Skeletal muscle satellite cell (primary cell): ENCODE measurements around the gene HMX1.

Source experiments
- H3K27me3 ChIP-seq: 2 replicates; pipeline ENCODE4 v1.7.0; 2013; ENCODE audit warnings: low read length; ENCODE audit not compliant: control insufficient read depth, insufficient read depth
- H3K36me3 ChIP-seq: 2 replicates; pipeline ENCODE4 v1.7.0; 2013; ENCODE audit warnings: mild to moderate bottlenecking, control low read depth, low read length; ENCODE audit not compliant: insufficient read depth
- H3K4me1 ChIP-seq: 2 replicates; pipeline ENCODE4 v1.7.0; 2013; ENCODE audit warnings: low read length; ENCODE audit not compliant: control insufficient read depth, insufficient read depth
- H3K4me2 ChIP-seq: 2 replicates; pipeline ENCODE4 v1.7.0; 2013; ENCODE audit warnings: mild to moderate bottlenecking, low read length
- H3K4me3 ChIP-seq: 2 replicates; pipeline ENCODE4 v1.7.0; 2013; ENCODE audit warnings: low read length
- H3K9ac ChIP-seq: 2 replicates; pipeline ENCODE4 v1.7.0; 2013; ENCODE audit warnings: mild to moderate bottlenecking, low read depth, low read length, moderate library complexity
- H3K9me3 ChIP-seq: replicated peaks from 2 replicates; pipeline ENCODE4 v1.7.0; 2013; ENCODE audit warnings: mild to moderate bottlenecking, control low read depth, low read length

Gene HMX1

DNA sequence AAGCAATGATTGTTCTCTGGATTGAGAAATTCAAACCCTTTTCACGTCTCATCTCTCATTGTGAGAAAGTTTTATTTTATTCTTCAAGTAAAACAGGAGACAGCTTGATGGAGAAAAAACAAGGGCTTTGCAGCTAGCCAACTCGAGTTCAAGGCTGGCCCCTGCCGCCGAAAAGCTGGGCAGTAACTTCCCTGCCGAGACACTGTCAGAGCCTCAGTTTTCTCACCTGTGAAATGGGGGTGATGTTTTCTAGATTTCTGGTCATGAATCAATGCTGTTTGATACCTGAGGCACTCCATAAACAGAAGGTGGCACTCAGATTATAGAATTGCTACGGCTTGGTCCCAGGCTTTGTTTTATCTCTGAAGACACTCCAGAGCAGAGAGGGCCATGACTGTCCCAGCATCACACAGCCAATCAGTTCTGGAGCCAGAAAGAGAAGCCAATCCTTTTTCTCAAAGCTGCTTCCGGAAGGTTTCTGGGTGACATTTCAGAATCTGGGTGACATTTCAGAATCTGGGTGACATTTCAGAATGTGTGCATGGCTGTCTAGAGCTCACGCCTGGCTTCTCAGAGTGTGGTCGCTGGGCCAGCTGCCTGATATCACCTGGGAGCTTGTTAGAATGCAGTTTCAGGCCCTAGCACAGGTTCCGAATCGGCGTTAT is 33.2 kb downstream of the HMX1 start:
- Histone ChIP-seq H3K36me3 (no peaks in the 10 kb centered on the region), H3K27me3 (no peaks in the 10 kb centered on the region)

DNA sequence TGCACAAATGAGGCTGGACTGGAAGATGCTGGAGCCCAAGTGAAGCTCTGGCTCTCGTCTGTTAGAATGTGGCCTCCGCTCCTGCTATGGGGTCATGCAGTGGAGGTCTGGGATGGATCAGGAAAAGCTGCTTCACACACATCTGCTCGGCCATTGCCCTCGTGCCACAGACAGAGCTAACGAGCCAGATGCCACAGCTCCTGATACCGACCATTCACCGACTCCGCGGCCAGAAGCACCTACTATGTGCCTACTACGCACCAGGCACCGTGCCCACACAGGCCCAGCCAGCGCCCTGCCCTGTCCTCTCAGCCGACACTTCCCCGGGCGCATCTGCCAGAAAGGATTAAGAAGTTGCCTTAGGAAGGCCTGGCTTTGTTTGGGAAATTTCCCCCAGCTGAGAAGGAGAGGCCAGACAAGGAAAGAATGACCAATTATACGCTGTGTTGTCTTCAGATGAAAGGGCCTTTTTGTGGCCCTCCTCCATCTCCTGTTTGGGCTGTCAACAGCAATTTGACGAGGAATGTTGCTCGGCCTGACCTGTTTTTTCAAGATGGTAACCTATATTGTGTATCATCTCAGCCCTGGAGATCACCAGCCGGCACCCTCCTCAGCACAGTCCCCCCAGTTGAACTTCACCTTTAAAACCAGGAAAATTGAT is 34.3 kb downstream of the HMX1 start:
- Histone ChIP-seq H3K4me3 (no peak overlapping the region), H3K9ac (no peak overlapping the region), H3K27me3 (no peaks in the 10 kb centered on the region), H3K4me2 (no peak overlapping the region), H3K36me3 (no peaks in the 10 kb centered on the region), H3K4me1 (no peaks in the 10 kb centered on the region), H3K9me3 (no peaks in the 10 kb centered on the region)

More for the DNA sequence above, 33.2 kb downstream of the HMX1 start:
- Histone ChIP-seq H3K4me3 (no peak overlapping the region), H3K4me2 (no peak overlapping the region), H3K9ac (no peak overlapping the region), H3K9me3 (no peaks in the 10 kb centered on the region), H3K4me1 (no peaks in the 10 kb centered on the region)

DNA sequence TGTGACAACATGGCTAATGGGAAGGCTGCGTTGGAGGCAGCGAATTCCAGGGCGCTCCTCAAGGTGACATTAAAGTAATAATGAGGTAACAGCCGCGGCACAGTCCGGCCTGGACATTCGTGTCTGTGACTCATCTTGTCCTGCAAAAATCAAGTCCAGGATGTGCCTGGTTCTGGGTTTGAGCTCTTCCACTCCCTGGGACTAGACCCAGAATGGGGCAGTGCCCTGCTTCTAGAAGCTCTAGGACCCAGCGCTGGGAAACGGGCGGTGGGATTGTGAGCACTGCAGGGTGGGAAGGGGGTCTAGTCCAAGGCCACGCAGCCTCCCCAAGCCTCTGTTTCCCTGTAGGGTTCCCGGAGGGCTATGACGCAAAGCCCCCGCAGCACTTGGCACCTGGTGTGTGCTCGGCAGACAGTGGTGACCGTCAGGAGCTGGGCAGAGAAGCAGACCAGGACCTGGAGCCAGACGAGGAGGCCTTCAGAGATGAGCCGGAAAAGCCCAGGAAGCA is 34.9 kb downstream of the HMX1 start:
- no peak overlapping the region for H3K4me2 ChIP-seq
- no peaks in the 10 kb centered on the region for H3K36me3 ChIP-seq
- no peak overlapping the region for H3K9ac ChIP-seq
- no peak overlapping the region for H3K4me3 ChIP-seq
- no peaks in the 10 kb centered on the region for H3K27me3 ChIP-seq
- no peaks in the 10 kb centered on the region for H3K4me1 ChIP-seq
- H3K9me3 ChIP-seq = no peaks in the 10 kb centered on the region

DNA sequence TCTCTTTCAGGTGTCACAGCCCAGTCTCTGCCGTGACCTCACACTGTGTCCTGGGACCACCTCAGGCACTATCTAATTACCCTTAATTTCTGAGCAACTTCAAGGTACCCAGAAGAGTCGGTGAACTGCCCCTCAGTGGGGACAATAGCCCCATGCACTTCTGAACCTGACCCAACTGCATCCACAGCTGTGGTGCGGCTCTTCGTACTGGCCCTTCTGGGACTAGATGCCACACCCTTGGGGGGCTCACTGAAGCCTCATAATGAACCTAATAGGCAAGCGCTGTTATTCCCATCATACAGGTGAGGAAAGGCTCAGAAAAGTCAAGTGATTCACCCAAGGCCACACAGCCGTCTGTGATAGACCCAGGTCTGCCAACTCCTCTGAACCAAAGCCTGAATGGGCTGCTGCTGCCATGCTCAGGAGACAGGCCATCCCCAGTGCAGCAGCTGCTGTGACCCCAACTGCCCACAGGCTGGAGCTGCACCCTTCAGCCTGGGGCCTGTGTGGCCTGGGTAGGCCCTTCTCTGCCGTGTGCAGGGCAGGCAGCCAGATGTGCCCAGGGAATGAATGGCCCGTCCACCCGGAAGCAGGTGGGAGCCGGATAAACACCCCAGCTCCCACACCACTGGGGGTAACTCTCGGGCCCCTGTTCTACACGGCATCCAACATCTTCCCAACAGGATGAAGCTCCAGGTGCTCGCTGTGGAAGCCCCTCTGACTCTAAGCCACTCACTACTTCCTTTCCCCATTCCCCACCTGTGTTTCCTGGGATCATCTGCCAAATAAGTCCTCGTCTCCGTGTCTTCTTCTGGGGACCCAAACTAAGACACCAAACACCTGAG is 35.9 kb downstream of the HMX1 start:
- Histone ChIP-seq H3K27me3 (no peaks in the 10 kb centered on the region), H3K36me3 (no peaks in the 10 kb centered on the region), H3K9ac (no peak overlapping the region), H3K4me3 (no peak overlapping the region), H3K4me2 (no peak overlapping the region), H3K9me3 (no peaks in the 10 kb centered on the region), H3K4me1 (no peaks in the 10 kb centered on the region)

DNA sequence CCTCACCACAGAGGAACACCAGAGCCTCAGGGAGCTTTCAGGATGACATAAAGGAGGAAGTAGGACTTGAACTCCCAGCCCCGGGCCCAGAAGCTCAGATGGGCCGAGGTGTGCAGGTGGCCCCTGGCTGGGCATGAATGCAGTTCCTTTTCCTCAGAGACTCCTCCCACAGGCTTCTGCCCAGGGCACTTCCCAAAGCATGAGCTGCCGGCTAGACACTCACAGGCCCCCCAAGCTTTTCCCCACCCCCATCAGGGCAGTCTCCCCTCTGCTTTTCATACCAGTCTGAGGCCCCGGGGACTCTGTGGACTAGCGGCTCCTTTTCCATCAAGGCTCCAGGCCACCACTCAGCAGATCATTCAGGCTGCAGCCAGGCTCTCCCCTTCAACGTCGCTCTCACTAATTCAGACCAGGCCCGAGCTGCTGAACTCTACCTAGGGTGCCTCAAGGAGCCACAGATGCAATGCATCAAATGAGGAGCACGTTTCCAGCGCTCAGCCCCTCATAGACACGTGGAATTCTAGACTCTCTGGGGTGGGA is 36.9 kb downstream of the HMX1 start:
- Histone ChIP-seq H3K4me2 (no peak overlapping the region), H3K4me3 (no peak overlapping the region), H3K27me3 (no peaks in the 10 kb centered on the region), H3K4me1 (no peaks in the 10 kb centered on the region), H3K9ac (no peak overlapping the region), H3K9me3 (no peaks in the 10 kb centered on the region), H3K36me3 (no peaks in the 10 kb centered on the region)

DNA sequence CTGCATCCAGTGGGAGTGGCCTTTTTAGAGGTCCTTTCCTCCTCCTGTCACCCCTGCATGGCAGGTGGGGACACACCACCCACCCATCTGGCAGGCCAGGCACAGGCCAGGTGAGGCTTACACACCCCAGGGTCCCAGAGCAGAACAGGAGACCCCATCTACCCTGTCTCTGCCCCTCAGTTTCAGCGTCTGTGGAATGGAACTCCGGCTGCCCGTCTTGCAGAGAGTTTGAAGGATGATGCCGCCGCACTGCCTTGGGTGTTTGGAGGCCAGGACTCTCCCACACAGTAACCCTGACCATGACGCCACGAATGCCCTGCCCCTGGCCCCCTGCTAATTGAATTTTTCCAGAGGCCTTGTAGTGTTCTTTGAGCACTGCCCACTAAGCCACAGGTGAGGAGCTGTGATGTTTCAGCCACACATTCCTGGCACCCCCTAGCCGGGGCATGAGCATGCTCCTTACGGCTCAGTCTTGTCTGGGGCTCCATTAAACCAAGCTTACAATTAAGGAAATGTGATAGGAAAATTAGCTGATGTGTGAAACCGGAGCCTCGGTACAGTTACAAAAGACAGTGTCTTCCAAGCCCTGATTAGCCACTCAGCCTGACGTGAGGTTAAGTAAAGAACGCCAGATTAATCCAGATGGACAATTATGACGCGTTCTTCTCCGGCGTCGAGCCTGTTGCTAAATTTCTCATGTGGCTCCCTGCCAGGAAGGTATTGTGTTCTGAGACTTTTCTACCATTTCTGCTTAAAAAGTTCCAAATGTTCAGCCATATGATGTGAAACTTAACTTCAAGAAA is 39.3 kb downstream of the HMX1 start:
- Histone ChIP-seq H3K9me3 (no peaks in the 10 kb centered on the region), H3K36me3 (no peaks in the 10 kb centered on the region), H3K9ac (no peak overlapping the region), H3K4me3 (no peak overlapping the region), H3K27me3 (no peaks in the 10 kb centered on the region), H3K4me2 (no peak overlapping the region), H3K4me1 (no peaks in the 10 kb centered on the region)

DNA sequence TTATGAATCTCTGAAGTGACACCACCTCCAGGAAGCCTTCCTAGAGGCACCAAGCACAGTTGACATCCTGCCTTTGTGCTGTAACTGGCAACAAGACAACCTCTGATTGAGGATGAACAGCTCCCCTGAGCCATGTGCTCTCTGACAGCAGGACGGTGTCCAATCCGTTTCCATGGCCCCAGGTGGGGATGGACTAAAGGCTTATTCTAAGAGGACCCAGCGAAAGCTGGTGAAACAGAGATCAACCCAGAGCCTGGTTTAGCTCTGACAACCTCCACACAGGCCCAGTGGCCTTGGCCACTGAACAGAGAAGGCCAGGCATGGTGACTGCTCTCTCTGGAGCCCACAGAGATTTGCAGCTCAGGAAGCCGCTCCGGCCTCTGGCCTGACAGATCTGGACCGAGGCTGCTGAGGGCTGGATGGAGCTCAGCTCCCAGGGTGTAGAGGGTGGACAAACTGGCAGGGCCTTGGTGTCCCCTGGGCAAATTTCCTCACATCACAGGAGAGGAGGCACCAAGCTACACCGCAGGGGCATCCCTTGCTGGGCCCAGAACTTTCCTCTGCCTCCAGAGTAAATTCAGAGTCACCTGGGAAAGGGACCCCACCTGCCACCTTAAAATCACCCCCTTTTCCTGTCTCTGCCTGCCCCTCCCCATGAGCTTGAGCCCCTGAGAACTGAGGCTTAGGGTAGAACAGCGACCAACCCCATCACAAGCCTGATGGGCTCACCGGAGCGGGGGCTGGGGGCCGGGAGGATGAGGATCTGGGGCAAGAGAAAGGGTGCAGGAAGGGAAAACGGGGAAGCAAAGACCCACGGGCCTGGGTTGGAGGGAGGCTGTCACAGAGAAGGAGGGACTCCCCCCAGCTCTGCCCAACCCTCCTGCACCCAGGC is 40.2 kb downstream of the HMX1 start:
- Histone ChIP-seq H3K9ac (no peak overlapping the region), H3K9me3 (no peaks in the 10 kb centered on the region), H3K4me1 (no peaks in the 10 kb centered on the region), H3K27me3 (no peaks in the 10 kb centered on the region), H3K4me3 (no peak overlapping the region), H3K36me3 (no peaks in the 10 kb centered on the region), H3K4me2 (no peak overlapping the region)

DNA sequence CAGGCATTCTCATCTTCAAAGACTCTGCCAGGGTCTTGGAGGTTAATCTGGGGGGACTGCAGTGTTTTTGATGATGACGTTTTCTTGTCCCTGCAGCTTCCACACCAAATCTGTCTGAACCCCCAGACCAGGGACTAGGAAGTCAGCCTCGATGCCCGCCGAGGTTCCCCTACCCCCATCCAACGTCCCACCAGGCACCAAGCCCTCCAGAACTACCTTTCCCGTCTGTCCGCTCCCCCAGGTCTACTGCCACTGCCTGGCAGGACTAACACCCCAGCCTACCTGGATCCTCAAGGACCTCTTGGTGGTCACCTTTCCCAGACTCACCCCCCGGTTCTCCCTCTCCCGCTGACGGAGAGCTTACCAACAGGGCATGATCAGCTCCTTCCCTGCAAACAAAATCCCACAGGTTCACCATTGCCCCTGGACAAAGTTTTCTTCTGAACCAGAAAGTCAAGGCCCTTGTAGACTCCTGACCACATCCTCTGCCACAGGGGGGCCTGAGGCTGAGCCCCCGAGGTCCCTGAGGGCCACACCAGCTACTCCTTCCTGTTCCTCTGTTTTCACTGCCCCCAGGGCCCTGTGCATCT is 40.9 kb downstream of the HMX1 start:
- Histone ChIP-seq H3K4me3 (no peak overlapping the region), H3K9me3 (no peaks in the 10 kb centered on the region), H3K9ac (no peak overlapping the region), H3K4me2 (no peak overlapping the region), H3K27me3 (no peaks in the 10 kb centered on the region), H3K4me1 (no peaks in the 10 kb centered on the region), H3K36me3 (no peaks in the 10 kb centered on the region)

DNA sequence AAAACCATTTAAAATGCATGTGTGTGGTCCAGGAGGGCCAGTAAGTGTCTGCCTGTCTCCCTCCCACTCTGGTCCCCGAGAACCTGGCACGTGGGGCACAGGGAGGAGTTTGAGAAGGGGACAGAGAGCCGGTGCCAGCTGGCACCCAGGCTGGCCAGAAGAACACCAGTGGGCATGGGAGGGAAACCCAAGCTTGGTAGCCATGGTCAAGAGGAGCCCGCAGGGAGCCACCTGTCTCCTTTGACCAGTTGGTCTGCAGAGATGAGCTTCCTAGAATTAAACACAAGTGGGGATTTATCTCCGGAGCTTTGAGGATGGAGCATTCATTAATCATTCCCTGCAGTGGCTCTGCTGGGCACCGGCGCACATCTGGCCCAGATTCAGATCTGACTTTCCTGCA is 41.6 kb downstream of the HMX1 start:
- H3K27me3 ChIP-seq = no peaks in the 10 kb centered on the region
- H3K9ac ChIP-seq = no peak overlapping the region
- no peak overlapping the region for H3K4me3 ChIP-seq

DNA sequence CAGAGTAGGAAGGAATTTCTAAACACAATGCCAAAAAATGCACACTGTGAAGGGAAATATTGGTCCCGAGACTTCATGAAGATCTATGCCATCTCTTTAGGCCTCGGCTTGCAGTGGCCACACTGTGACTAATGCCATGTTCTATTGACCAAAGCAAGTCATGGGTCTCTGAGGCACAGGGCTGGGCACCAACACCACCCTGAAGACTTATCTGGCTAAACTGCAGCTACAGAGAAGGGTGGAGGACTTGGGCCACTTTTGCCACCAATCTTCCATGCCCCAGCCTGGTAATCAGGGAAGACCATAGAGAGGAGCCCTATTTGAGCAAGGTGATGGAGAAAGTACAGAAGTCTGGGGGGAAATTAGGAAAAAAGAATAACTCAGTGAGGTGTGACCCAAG is 42.1 kb downstream of the HMX1 start:
- Histone ChIP-seq H3K9me3 (no peaks in the 10 kb centered on the region), H3K4me3 (no peak overlapping the region), H3K36me3 (no peaks in the 10 kb centered on the region), H3K9ac (no peak overlapping the region), H3K27me3 (no peaks in the 10 kb centered on the region), H3K4me2 (no peak overlapping the region), H3K4me1 (no peaks in the 10 kb centered on the region)

More for the DNA sequence above, 41.6 kb downstream of the HMX1 start:
- Histone ChIP-seq H3K36me3 (no peaks in the 10 kb centered on the region), H3K4me2 (no peak overlapping the region), H3K9me3 (no peaks in the 10 kb centered on the region), H3K4me1 (no peaks in the 10 kb centered on the region)
